Astrocyte (in vitro differentiated cells and primary cell): Measurements from ENCODE around the gene SLC38A8. TPM values are rescaled to one million over a fixed set of nuclear protein-coding genes. Genes with fewer than 3 reads are reported as not detected.
A peak's percentile ranks its signal among the peaks of the same experiment; 100 is the strongest.

ENCODE experiments used
- DNase-seq: peaks from one replicate; pipeline ENCODE4 v3.0.0-alpha.2; 2010; ENCODE audit warnings: low read depth
- FAIRE-seq: peaks from 2 replicates; lab custom pipeline; 2011; peaks lifted over from hg19 to GRCh38; lab: Jason Lieb, UNC
- H2AFZ ChIP-seq: 2 replicates; pipeline ENCODE4 v1.6.0; 2012; ENCODE audit warnings: low read depth, low read length, inconsistent platforms
- H3K27ac ChIP-seq: 2 replicates; pipeline ENCODE4 v1.5.1; 2011; ENCODE audit warnings: low read depth, low read length, inconsistent platforms
- H3K27me3 ChIP-seq: 2 replicates; pipeline ENCODE4 v1.6.0; 2011; ENCODE audit warnings: low read length, inconsistent platforms; ENCODE audit not compliant: insufficient read depth
- H3K36me3 ChIP-seq: 2 replicates; pipeline ENCODE4 v1.5.1; 2011; ENCODE audit warnings: low read length, inconsistent platforms; ENCODE audit not compliant: insufficient read depth
- H3K4me1 ChIP-seq: 2 replicates; pipeline ENCODE4 v1.5.1; 2011; ENCODE audit warnings: low read length, inconsistent platforms; ENCODE audit not compliant: insufficient read depth
- H3K4me2 ChIP-seq: 2 replicates; pipeline ENCODE4 v1.6.0; 2012; ENCODE audit warnings: low read length, inconsistent platforms
- H3K4me3 ChIP-seq: 2 replicates; pipeline ENCODE4 v1.5.1; 2011; ENCODE audit warnings: low read depth, mild to moderate bottlenecking, low read length, inconsistent platforms; ENCODE audit not compliant: insufficient read depth
- H3K79me2 ChIP-seq: 2 replicates; pipeline ENCODE4 v1.6.0; 2012; ENCODE audit warnings: mild to moderate bottlenecking, low read length, inconsistent platforms; ENCODE audit not compliant: insufficient read depth
- H3K9ac ChIP-seq: 2 replicates; pipeline ENCODE4 v1.6.0; 2012; ENCODE audit warnings: mild to moderate bottlenecking, low read length, inconsistent platforms
- H3K9me3 ChIP-seq: 2 replicates; pipeline ENCODE4 v1.5.1; 2012; ENCODE audit warnings: low read depth, mild to moderate bottlenecking, low read length, inconsistent platforms; ENCODE audit not compliant: insufficient read depth
- H4K20me1 ChIP-seq: 2 replicates; pipeline ENCODE4 v1.6.0; 2012; ENCODE audit warnings: low read length, inconsistent platforms; ENCODE audit not compliant: insufficient read depth
- H3K27ac Mint-ChIP-seq: one replicate; pipeline ENCODE4 v1.8.0; 2021; ENCODE audit warnings: mild to moderate bottlenecking, mixed read lengths; ENCODE audit not compliant: unreplicated experiment
- H3K27me3 Mint-ChIP-seq: one replicate; pipeline ENCODE4 v1.8.0; 2021; ENCODE audit warnings: low read depth, mixed read lengths; ENCODE audit not compliant: unreplicated experiment
- H3K36me3 Mint-ChIP-seq: one replicate; pipeline ENCODE4 v1.8.0; 2021; ENCODE audit warnings: low read depth, mixed read lengths; ENCODE audit not compliant: unreplicated experiment
- H3K4me1 Mint-ChIP-seq: one replicate; pipeline ENCODE4 v1.8.0; 2021; ENCODE audit warnings: low read depth, mixed read lengths; ENCODE audit not compliant: unreplicated experiment
- H3K4me3 Mint-ChIP-seq: one replicate; pipeline ENCODE4 v1.8.0; 2021; ENCODE audit warnings: mild to moderate bottlenecking, moderate library complexity, mixed read lengths; ENCODE audit not compliant: unreplicated experiment
- H3K9me3 Mint-ChIP-seq: one replicate; pipeline ENCODE4 v1.8.0; 2021; ENCODE audit warnings: mild to moderate bottlenecking, mixed read lengths; ENCODE audit not compliant: unreplicated experiment
- CTCF ChIP-seq: IDR thresholded peaks from 2 replicates; pipeline ENCODE4 v1.5.1; 2011; ENCODE audit warnings: low read depth, mild to moderate bottlenecking, inconsistent platforms, low read length, moderate library complexity; ENCODE audit not compliant: insufficient read depth
- EZH2 ChIP-seq: IDR thresholded peaks from 2 replicates; pipeline ENCODE4 v1.6.1; 2012; ENCODE audit warnings: mild to moderate bottlenecking, low read length, inconsistent platforms; ENCODE audit not compliant: insufficient read depth
- total RNA-seq: library from RNA; stranded (reverse); gene quantifications from 2 replicates; pipeline ENCODE4 v1.2.1, GENCODE V29; 2021

The SLC38A8 gene
- total RNA-seq, 1 donor from 2014 or later, result not detected

DNA sequence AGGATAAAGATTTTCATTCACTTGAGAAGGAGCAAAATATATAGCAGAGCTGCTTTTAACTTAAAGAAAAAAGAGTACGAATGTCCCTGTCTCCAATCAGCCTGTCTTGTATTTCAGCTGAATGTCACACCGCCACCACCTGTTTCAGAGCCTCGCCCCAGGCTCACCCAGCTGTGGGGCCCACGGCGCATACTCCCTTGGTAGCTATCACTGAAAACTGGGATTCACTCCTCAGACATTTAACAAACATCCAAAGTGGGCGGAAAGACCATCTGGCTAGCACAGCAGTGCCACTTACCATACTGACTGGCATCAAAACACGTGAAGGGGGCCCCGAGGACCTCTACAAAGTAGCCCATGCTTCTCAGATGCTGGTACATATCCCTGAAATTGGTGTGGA is 25.4 kb upstream of the SLC38A8 start:
- peaks cover 38% of the 10 kb centered on the region for H3K36me3 ChIP-seq
- H3K27ac Mint-ChIP-seq, result no peak overlapping the region
- no peak overlapping the region for H3K4me3 ChIP-seq
- no peak overlapping the region for H3K9ac ChIP-seq
- FAIRE-seq (no peak), DNase-seq (no peak)
- no peaks in the 10 kb centered on the region for H3K79me2 ChIP-seq
- no peaks in the 10 kb centered on the region for H3K9me3 Mint-ChIP-seq
- no peaks in the 10 kb centered on the region for H3K4me1 ChIP-seq
- no peaks in the 10 kb centered on the region for H3K27me3 Mint-ChIP-seq
- no peaks in the 10 kb centered on the region for H3K27me3 ChIP-seq
- H4K20me1 ChIP-seq, result no peaks in the 10 kb centered on the region
- no peaks in the 10 kb centered on the region for H3K9me3 ChIP-seq
- no peaks in the 10 kb centered on the region for H3K4me1 Mint-ChIP-seq
- peaks cover 8% of the 10 kb centered on the region for H3K36me3 Mint-ChIP-seq
- H3K4me2 ChIP-seq, result no peak overlapping the region
- H3K4me3 Mint-ChIP-seq, result no peak overlapping the region
- TF ChIP-seq CTCF, result no peak
- TF ChIP-seq EZH2, result no peak
- no peak overlapping the region for H2AFZ ChIP-seq
- H3K27ac ChIP-seq, result no peak overlapping the region

- Mint-ChIP-seq H3K4me3 (no peak overlapping the region), H3K9me3 (no peaks in the 10 kb centered on the region), H3K27me3 (no peaks in the 10 kb centered on the region), H3K27ac (no peak overlapping the region), H3K4me1 (no peaks in the 10 kb centered on the region), H3K36me3 (peaks cover 8% of the 10 kb centered on the region)
- Histone ChIP-seq H3K9me3 (no peaks in the 10 kb centered on the region), H3K27ac (no peak overlapping the region), H3K4me3 (no peak overlapping the region), H3K9ac (no peak overlapping the region), H3K79me2 (no peaks in the 10 kb centered on the region), H3K36me3 (peaks cover 38% of the 10 kb centered on the region), H4K20me1 (no peaks in the 10 kb centered on the region), H3K4me2 (no peak overlapping the region), H3K27me3 (no peaks in the 10 kb centered on the region), H3K4me1 (no peaks in the 10 kb centered on the region), H2AFZ (no peak overlapping the region)
- TF ChIP-seq CTCF, result no peak
- no peak for TF ChIP-seq EZH2
- no peak for FAIRE-seq
- no peak for DNase-seq
These were observed 25.0 kb upstream of the SLC38A8 start for GRCh38 chr16:84067640-84068039.

DNA sequence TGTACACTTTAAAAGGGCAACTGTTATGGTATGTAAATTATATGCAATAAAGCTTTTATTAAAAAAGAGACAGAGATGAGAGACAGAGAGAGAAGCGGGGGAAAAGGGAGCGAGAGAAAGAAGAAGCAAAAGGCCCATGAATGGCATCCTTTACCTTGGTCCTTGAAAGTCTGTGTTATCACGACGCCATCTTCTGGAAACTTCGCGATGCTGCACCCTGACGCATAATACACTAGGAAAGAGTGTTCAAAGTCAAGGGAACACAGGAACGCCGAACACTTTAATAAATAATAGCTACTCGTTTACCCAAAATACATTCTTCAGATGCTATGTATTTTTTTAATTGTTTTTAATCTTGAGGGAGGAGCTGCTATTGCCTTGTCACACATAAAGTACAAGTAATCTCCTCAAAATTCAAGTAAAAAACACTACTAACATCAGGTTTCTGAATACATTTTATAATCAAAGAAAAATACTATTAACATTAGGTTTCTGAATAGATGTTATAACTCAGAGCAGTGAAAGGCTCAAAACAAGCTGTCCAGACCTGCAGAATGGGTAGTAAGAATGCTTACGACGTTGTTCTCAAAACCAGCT is 23.0 kb upstream of the SLC38A8 start:
- no peak overlapping the region for H3K27ac Mint-ChIP-seq
- TF ChIP-seq CTCF (peak; percentile 81), EZH2 (no peak)
- peaks cover 5% of the 10 kb centered on the region for H4K20me1 ChIP-seq
- no peak overlapping the region for H3K4me3 ChIP-seq
- peak; percentile 29 for DNase-seq
- H3K9me3 ChIP-seq, result no peaks in the 10 kb centered on the region
- no peak overlapping the region for H3K4me2 ChIP-seq
- peaks cover 4% of the 10 kb centered on the region for H3K36me3 Mint-ChIP-seq
- H3K27ac ChIP-seq, result no peak overlapping the region
- H3K36me3 ChIP-seq, result peaks cover 37% of the 10 kb centered on the region
- H3K9me3 Mint-ChIP-seq, result no peaks in the 10 kb centered on the region
- no peaks in the 10 kb centered on the region for H3K4me1 Mint-ChIP-seq
- no peaks in the 10 kb centered on the region for H3K27me3 Mint-ChIP-seq
- no peak overlapping the region for H2AFZ ChIP-seq
- no peak for FAIRE-seq
- H3K27me3 ChIP-seq, result no peaks in the 10 kb centered on the region
- no peak overlapping the region for H3K9ac ChIP-seq
- H3K79me2 ChIP-seq, result no peaks in the 10 kb centered on the region
- no peaks in the 10 kb centered on the region for H3K4me1 ChIP-seq
- no peak overlapping the region for H3K4me3 Mint-ChIP-seq
